Fibroblast of mammary gland (primary cell): ENCODE results near the gene ATP11A.

Source experiments
- DNase-seq: peaks from one replicate; pipeline ENCODE4 v3.0.0-alpha.2; 2010; ENCODE audit warnings: low read depth
- H3K4me3 ChIP-seq: 2 replicates; pipeline ENCODE4 v1.5.1; 2011; ENCODE audit warnings: low read depth, mild to moderate bottlenecking, low read length, moderate library complexity; ENCODE audit not compliant: control insufficient read depth
- TF ChIP-seq, protein P1 (sequence below): conservative IDR thresholded peaks from 2 replicates; pipeline ENCODE4 v1.5.1; 2011; ENCODE audit warnings: low read depth, low read length, inconsistent platforms; ENCODE audit not compliant: control insufficient read depth, insufficient read depth

Gene ATP11A

DNA sequence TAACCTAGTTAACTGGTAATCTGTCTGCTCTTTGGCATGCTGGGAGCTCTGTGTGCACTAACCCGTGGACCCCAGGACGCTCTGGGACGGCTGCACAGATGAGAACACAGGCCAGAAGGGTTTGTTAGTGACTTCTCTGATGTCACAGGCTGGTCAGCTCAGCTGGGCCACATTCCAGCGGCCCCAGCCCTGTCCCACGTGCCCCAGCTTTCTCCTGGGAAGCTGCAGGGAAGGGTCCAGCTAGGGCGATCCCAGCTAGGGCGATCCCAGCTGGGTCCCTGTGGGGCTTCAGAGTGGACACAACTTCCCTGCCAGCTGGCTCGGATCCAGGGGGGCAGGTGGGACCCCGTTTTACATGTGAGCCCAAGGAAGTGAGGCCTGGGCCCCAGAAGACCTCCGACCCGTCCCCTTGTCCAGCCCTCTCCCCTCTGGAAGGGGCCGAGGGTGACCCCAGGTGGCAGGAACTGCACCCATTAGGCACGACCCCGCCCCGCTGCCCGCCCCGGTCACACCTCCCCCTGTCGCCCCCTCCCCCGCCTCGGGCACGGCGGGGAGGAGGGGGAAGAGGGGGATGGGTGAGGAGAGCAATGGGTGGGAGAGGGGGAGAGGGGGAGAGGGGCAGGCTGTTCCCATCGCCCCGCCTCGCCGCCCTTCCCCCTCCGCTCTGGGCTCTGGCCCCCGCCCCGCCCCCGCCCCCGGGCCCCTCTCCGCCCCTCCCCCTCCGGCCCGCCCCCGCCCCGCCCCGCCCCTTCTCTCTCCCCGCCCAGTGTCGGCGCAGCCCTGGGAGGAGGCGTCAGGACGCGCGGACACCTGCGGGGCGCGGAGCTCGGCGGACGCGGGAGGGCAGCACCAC lies 204.0 kb downstream of the ATP11A start:
- H3K4me3 ChIP-seq: no peak overlapping the region
- DNase-seq: no peak
- TF ChIP-seq, protein P1, sequence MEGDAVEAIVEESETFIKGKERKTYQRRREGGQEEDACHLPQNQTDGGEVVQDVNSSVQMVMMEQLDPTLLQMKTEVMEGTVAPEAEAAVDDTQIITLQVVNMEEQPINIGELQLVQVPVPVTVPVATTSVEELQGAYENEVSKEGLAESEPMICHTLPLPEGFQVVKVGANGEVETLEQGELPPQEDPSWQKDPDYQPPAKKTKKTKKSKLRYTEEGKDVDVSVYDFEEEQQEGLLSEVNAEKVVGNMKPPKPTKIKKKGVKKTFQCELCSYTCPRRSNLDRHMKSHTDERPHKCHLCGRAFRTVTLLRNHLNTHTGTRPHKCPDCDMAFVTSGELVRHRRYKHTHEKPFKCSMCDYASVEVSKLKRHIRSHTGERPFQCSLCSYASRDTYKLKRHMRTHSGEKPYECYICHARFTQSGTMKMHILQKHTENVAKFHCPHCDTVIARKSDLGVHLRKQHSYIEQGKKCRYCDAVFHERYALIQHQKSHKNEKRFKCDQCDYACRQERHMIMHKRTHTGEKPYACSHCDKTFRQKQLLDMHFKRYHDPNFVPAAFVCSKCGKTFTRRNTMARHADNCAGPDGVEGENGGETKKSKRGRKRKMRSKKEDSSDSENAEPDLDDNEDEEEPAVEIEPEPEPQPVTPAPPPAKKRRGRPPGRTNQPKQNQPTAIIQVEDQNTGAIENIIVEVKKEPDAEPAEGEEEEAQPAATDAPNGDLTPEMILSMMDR: no peak

DNA sequence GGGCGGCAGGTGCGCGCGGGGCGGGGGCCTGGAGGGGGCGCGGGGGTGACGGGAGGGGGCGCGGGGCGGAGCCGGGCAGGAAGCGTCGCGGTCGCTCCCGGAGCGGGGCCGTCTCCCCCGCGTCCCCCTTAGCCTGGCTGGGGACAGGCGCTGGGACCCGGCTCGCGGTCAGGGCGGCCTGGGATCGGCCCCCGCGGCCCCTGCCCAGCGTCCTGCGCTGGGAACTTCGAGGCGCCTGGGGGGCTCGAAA lies 204.5 kb downstream of the ATP11A start:
- H3K4me3 ChIP-seq: no peak overlapping the region

DNA sequence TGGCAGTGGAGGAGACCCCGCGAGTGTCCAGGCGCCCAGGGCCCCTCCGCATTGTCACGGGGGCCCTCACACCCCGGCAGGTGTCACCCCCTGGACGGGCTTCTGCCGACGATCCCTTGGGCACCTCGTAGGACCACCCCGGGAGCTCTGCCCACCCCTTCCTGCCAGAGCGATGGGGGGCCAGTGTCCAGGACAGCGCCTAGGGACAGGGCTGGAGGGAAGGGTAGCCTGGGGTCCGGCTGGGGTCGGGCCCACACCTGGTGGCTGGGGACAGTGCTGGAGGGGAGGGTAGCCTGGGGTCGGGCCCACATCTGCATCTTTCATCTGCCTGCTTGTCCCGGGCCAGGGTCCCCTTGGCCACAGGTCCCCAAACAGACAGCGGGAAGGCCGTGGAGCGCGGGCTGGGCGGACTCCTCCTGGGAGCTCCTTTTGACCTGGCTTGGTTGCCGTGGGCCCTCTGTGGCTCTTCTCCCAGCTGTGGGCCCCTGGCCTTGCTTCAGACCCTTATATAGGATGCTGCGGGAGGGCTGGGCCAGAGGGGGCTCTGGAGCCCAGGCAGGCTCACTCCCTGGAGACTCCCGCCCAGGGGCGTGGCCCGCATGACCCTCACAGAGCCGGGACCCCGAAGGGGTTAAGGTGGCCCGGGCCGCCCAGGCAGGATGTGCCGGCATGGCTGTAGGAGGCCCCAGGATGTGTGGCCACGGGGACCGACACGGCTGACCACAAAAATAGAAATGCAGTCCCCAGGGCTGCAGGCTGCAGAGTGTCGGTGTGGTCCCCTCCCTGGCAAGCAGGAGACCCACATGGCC lies 205.0 kb downstream of the ATP11A start:
- TF ChIP-seq, protein P1: no peak
- DNase-seq: no peak
- no peak overlapping the region for H3K4me3 ChIP-seq

More for the DNA sequence above, 204.5 kb downstream of the ATP11A start:
- no peak for DNase-seq
- TF ChIP-seq, protein P1: no peak

DNA sequence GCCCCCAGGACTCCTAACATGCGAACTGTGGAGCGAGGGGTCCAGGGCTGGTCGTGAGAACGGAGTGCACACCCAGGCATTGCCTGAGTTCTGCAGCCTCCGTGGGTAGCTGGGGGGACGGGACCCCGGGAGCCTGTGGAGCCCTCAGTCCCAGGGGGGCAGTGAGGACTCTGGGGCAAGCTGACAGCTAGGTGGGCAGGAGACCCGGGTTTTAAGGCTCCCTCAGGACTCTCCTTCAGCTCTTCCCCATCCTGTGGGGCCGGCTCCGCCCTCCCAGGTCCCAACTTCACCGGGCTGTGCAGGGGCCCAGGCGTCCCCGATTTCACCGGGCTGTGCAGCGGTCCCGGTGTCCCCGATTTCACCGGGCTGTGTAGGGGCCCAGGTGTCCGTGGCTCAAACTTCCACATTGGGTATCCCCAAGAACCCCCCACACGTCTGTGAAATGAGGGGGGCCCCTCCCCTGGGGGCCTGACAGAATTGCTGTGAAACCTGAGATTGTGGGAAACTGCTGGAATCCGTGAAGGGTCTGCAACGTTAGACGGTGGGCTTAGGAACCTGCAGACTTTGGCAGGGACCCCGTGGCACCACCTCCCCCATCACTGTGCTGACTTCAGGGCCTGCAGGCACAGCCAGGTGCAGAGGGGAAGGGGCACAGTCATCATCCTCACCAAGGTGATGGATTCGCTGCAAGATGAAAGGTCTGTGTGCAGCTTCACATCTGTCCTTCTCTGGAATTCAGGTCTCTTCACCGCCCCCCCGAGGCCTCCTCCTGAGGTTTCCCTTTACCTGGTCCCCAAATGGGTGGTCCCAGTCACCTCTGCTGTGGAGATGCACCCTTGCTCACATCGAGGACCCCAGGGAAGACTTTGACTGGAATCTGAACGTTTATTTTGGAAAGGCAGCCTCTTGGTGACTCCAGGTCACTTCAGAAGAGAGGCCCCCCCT lies 206.0 kb downstream of the ATP11A start:
- no peak overlapping the region for H3K4me3 ChIP-seq
- no peak for DNase-seq
- TF ChIP-seq, protein P1: no peak

DNA sequence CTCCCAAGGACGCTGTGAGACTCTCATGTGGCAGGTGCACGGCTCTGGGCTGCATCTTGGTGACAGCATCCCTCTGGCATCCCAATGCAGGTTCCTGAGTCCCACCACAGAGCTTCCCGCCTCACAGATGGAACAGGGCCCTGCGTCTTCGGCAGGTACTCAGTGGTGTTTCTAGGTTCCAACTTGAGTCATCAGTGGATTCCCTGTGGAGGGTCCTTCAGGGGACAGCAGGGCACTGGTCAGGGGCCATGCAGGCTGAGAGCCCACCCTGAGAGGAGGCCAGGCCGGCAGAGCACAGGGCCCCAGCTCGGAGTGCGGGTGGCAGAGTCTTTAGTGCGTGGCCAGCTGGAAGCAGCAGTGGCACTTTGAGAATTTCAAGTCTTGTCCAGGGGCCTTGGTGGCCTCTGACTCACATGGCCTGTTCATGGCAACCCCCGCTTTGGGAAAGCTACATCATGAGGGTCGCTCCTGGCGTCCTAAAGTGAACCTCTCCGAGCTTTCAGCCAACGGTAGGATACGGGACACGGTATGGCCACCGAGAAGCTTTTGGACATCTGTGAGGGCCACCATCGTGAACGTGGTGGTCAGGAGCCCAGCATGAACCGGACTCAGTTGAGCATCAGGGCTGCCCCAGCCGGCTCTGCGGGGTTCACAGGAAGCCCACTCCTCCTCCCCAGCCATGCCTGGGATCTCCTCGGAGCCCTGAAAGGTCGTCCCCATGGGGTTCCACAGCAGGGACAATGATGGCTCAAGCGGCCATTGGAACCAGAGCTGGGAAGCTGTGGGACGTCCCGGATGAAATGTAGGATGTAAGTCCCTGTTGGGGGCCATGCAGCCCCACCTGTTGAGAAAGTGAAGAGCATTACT lies 207.1 kb downstream of the ATP11A start:
- no peak for DNase-seq

More for the DNA sequence above, 207.1 kb downstream of the ATP11A start:
- TF ChIP-seq, protein P1: no peak
- no peak overlapping the region for H3K4me3 ChIP-seq
